Stimulated activated CD4-positive, alpha-beta T cell treated with anti-CD3 and anti-CD28 coated beads, Interleukin-1b, Interleukin-23, amount 100 ng/mL, for 24 hours (primary cell): ENCODE measurements around the gene ACR.

ENCODE experiments used
- DNase-seq, 4 experiments: peaks; one replicate each; pipeline ENCODE4 v3.0.0-alpha.2; 2020; ENCODE audit warnings: low read depth in 4 of 4, low spot score in 1 of 4

The ACR gene

DNA sequence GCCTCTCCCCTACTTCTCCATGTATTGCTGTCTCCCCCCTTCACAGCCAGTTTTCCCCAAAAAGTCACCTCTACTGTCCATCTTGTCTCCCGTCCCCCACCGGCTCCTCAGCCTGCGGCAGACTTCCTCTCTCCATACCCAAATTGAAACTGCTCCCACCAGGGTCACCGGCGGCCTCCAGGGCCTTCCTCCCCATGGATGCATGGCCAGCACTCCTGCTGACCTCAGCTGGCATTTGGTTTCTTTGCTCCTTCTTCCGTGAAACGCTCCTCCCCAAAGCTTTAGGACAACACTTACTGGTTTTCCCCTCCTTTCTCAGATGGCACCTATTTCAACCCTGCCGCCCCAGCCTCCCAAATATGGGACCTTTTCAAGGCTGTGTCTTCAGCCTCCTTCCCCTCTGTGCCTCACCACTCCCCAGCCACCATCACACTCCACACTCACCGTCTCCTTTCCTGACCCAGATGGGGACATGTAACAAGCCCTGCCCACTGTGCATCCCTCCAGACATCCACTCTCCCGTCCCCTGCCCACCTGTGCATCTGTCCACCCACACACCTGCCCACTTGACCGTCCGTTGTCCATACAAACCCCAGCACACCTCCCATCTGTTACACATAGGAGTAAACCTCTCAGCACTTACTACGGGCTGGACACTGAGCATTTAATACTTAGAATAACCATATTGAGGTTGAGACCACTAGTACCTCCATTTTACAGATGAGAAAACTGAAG lies 21.5 kb upstream of the ACR start:
- DNase-seq, result no peak

DNA sequence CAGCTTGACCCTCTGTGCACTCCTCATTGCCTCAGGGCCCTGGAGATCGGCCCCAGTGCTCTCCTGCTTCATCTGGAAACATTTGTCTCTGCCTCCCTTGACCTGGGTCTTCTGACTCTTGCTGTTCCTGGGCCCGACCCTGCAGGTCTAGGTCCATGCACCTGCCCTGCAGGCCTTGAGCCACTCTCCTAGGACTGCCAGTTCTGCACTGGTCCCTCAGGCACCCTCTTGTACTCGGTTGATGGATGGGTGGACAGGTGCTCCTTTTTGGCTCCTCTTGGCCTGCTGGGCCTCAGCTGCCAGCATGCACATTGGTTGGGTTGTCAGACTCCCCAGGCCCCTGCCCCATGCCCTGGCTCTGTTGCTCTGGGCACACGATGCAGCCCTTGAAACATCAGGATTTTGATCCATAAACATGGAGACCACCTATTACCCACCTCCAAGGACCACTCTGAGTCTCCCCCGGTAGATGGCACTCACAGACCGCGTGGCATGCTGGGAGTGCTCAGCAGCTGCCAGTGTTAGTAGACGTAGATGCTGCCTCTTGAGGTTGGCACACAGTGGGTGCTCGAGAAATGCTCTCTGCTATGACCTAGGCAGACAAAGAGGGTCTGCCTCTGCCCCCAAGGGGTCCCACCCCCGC lies 20.2 kb upstream of the ACR start:
- no peak for DNase-seq

- DNase-seq, result no peak
Measured at GRCh38 chr22:50718352-50718709, 19.7 kb upstream of the ACR start.

DNA sequence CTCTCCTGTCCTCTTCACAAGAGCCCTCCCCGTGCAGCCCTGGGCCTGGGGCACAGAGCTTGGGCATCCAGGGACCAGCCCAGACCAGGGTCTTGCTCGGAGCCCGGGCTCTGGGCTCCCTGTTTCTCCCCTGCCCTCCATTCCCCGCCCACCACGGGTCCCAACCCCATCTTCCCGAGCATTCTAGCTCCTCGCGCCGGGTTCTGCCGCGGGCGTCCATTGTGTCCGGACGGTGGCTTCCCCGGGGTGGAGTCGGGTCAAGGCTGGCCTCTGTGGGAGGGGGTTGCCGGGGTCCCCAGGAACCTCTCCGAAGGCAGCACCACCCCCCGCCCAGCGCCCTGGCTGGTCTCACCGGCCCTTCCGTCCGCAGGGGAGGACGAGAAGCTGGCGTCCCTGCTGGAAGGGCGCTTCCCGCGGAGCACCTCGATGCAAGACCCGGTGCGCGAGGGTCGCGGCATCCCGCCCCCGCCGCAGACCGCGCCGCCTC lies 18.1 kb upstream of the ACR start:
- DNase-seq, result no peak

DNA sequence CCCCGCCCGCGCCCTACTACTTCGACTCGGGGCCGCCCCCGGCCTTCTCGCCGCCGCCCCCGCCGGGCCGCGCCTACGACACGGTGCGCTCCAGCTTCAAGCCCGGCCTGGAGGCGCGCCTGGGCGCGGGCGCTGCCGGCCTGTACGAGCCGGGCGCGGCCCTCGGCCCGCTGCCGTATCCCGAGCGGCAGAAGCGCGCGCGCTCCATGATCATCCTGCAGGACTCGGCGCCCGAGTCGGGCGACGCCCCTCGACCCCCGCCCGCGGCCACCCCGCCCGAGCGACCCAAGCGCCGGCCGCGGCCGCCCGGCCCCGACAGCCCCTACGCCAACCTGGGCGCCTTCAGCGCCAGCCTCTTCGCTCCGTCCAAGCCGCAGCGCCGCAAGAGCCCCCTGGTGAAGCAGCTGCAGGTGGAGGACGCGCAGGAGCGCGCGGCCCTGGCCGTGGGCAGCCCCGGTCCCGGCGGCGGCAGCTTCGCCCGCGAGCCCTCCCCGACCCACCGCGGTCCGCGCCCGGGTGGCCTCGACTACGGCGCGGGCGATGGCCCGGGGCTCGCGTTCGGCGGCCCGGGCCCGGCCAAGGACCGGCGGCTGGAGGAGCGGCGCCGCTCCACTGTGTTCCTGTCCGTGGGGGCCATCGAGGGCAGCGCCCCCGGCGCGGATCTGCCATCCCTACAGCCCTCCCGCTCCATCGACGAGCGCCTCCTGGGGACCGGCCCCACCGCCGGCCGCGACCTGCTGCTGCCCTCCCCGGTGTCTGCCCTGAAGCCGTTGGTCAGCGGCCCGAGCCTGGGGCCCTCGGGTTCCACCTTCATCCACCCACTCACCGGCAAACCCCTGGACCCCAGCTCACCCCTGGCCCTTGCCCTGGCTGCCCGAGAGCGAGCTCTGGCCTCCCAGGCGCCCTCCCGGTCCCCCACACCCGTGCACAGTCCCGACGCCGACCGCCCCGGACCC lies 17.4 kb upstream of the ACR start:
- DNase-seq, result no peak

GRCh38 chr22:50721257-50721844 lies 16.7 kb upstream of the ACR start:
- DNase-seq, result no peak

- DNase-seq, result no peak
Measured at GRCh38 chr22:50722048-50722701, 15.8 kb upstream of the ACR start.

DNA sequence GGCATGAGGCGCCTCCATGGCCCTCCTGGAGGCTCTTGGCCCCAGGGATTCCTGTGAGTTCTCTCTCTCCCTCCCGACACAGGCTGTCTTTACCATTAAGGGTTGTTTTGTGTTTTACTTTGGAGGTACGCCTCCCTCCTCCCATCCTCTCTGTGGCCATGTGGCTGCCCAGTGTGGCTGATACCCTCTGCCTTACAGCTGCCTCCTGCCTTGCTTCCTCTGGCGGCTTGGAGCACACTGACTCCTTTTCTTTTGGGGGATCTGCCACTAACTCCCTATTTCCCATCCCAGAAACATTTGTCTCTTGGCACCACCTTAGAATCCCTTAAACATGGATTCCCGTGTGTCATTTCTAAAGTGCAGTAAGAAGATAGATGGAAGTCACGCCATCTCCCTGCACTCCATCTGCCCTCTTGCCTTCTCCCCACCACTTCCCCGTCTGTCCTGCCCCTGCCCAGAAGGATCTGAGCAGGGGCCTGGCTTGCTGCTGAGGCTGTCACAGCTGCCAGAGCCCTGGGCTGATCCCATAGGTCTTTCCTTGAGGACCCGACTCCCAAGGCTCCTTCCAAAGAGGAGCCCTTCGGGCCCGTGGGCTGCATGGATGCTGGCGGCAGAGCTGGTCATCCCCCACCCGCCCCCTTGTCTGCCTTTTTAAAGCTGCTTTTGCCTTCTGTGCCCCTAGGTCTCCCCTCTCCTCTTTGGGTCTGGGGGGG lies 15.1 kb upstream of the ACR start:
- no peak for DNase-seq

DNA sequence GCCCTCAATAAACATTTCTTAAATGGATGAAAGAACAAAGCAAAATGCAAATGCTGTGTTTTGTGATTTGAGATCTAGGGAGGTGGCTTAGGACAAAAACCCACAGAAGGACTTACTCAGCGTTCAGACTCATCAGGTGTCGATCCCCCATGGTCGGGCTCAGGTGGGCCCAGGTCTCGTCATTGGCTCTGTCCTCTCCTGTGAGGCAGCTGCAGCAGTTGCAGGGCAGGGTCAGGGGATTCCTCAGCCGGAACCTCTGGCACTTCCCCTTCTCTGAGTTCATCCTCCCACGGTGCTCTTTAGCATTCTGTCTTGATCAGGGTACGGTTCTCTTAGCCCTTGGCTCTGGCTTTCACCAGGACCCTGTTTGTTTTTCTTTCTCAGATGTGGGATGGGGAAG lies 14.0 kb upstream of the ACR start:
- no peak for DNase-seq

DNA sequence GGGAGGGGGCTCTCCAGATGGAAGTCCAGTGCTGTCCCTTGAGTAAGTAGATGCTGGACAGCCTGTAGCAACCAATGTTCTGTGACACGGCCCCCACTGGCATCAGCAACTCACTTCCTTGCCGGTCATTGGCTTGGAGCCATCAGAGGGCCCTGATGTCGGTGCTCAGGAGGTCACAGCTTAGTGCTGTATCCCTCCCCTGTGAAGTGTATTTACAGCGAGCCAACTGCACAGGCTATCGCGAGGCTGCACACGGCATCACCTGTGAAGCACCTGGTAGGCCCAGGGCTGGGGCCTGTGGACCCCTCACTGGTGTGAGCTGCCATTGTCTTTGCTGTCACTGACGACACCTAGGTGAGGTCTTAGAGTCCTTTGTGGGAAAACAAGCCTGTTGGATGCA lies 13.4 kb upstream of the ACR start:
- DNase-seq, result no peak

- DNase-seq, result no peak
Measured at GRCh38 chr22:50725597-50725996, 12.4 kb upstream of the ACR start.

- no peak for DNase-seq
Measured at GRCh38 chr22:50726643-50727340, 11.2 kb upstream of the ACR start.

- no peak for DNase-seq
Measured at GRCh38 chr22:50727678-50728522, 10.1 kb upstream of the ACR start.

- DNase-seq, result no peak
Measured at GRCh38 chr22:50728523-50728931, 9.5 kb upstream of the ACR start.

DNA sequence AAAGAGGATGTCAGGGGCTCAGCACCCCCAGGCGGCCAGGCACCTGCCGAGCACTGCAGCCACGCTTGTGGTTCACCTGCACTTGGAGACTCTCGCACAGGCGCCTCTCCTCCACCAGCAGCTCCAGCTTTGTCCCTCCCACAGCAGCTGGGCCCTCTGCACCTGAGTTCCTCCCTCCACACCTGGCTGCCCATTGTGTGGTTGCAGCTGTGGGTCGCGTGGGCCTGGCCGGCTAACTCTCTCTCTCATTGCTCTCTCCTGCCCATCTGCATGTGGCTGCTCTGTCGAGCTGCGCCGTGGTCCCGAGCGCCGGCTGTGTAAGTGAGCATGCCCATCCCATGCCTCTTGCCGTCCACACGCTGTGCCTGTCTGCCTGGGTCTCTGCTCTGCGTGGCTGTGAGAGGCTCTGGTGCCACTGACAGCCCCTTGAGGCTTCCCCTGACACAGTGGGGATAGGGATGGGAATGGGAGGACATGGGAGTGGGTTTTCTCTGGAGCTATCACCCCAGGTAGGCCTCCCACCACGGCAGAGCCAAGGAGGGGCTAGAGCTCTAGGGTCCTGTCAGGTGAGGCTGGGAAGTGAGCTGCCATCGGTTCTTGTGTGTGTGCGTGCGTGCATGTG lies 8.5 kb upstream of the ACR start:
- DNase-seq, result no peak

- DNase-seq, result no peak
Measured at GRCh38 chr22:50730013-50730891, 7.8 kb upstream of the ACR start.

- DNase-seq, result no peak
Measured at GRCh38 chr22:50730941-50731661, 6.9 kb upstream of the ACR start.
